Activated T-cell treated with anti-CD3 and anti-CD28 coated beads, Interleukin-2, amount 50 U/mL, for 4 hours (primary cell): ENCODE results near the gene OCRL. TPM values are rescaled to one million over a fixed set of nuclear protein-coding genes. Genes with fewer than 3 reads are reported as not detected.
"Not testable (repeated sequence)": the region's sequence is repeated elsewhere in the genome, so short reads cannot be mapped to it uniquely, and the experiment has no call there.

Source experiments
- ATAC-seq, 2 donors: fragments of 200-7000 bp; cut with Tn5 transposase; one replicate each; pipeline ENCODE4 v1.10.0; 2021
- DNase-seq: peaks from one replicate; pipeline ENCODE4 v3.0.0-alpha.2; 2020
- H3K27me3 Mint-ChIP-seq: one replicate; pipeline ENCODE4 v1.8.0; 2021; ENCODE audit warnings: low read depth, mixed read lengths
- H3K36me3 Mint-ChIP-seq: one replicate; pipeline ENCODE4 v1.8.0; 2022; ENCODE audit warnings: mixed read lengths; ENCODE audit not compliant: insufficient read depth
- H3K4me1 Mint-ChIP-seq: one replicate; pipeline ENCODE4 v1.8.0; 2021; ENCODE audit warnings: low read depth, mixed read lengths
- H3K4me3 Mint-ChIP-seq: one replicate; pipeline ENCODE4 v1.8.0; 2021; ENCODE audit warnings: mild to moderate bottlenecking, moderate library complexity, mixed read lengths
- H3K9me3 Mint-ChIP-seq: one replicate; pipeline ENCODE4 v1.8.0; 2021; ENCODE audit warnings: mixed read lengths
- total RNA-seq, 3 donors: library from RNA; stranded (reverse); gene quantifications; one replicate each; pipeline ENCODE4 v1.2.1, GENCODE V29; 2021

OCRL gene
- total RNA-seq, 3 donors from 2014 or later = 2.8 to 3.0 (median 3.0) TPM

GRCh38 chrX:129524250-129524850 lies 15.7 kb upstream of the OCRL start:
- peak overlapping the region; percentile 76 for H3K4me3 Mint-ChIP-seq
- no peak for ATAC-seq

GRCh38 chrX:129525162-129525561 lies 14.9 kb upstream of the OCRL start:
- no peaks in the 10 kb centered on the region for H3K36me3 Mint-ChIP-seq
- ATAC-seq (no peak), DNase-seq (no peak)
- no peaks in the 10 kb centered on the region for H3K9me3 Mint-ChIP-seq
- no peak overlapping the region for H3K4me3 Mint-ChIP-seq
- H3K27me3 Mint-ChIP-seq = no peaks in the 10 kb centered on the region
- peaks cover 8% of the 10 kb centered on the region for H3K4me1 Mint-ChIP-seq

More at GRCh38 chrX:129524250-129524850, 15.7 kb upstream of the OCRL start:
- no peaks in the 10 kb centered on the region for H3K9me3 Mint-ChIP-seq
- H3K36me3 Mint-ChIP-seq = no peaks in the 10 kb centered on the region
- DNase-seq = no peak
- H3K27me3 Mint-ChIP-seq = peaks cover 1% of the 10 kb centered on the region
- peaks cover 8% of the 10 kb centered on the region for H3K4me1 Mint-ChIP-seq

- Mint-ChIP-seq H3K4me1 (peaks cover 8% of the 10 kb centered on the region), H3K27me3 (no peaks in the 10 kb centered on the region), H3K9me3 (no peaks in the 10 kb centered on the region), H3K4me3 (no peak overlapping the region), H3K36me3 (no peaks in the 10 kb centered on the region)
- DNase-seq = no peak
- ATAC-seq = no peak
Observed at GRCh38 chrX:129525896-129526295, 14.2 kb upstream of the OCRL start.

GRCh38 chrX:129529685-129530281 lies 10.3 kb upstream of the OCRL start:
- ATAC-seq (no peak), DNase-seq (no peak)
- Mint-ChIP-seq H3K36me3 (no peaks in the 10 kb centered on the region), H3K4me3 (no peak overlapping the region), H3K27me3 (no peaks in the 10 kb centered on the region), H3K4me1 (no peaks in the 10 kb centered on the region), H3K9me3 (no peaks in the 10 kb centered on the region)

- ATAC-seq (no peak), DNase-seq (no peak)
- Mint-ChIP-seq H3K36me3 (no peaks in the 10 kb centered on the region), H3K4me3 (no peak overlapping the region), H3K27me3 (no peaks in the 10 kb centered on the region), H3K4me1 (no peaks in the 10 kb centered on the region), H3K9me3 (no peaks in the 10 kb centered on the region)
Observed at GRCh38 chrX:129530410-129530809, 9.6 kb upstream of the OCRL start.

GRCh38 chrX:129531132-129531531 lies 8.9 kb upstream of the OCRL start:
- no peaks in the 10 kb centered on the region for H3K4me1 Mint-ChIP-seq
- DNase-seq = no peak
- H3K36me3 Mint-ChIP-seq = no peaks in the 10 kb centered on the region
- no peak for ATAC-seq
- H3K9me3 Mint-ChIP-seq = no peaks in the 10 kb centered on the region
- no peak overlapping the region for H3K4me3 Mint-ChIP-seq
- no peaks in the 10 kb centered on the region for H3K27me3 Mint-ChIP-seq

- DNase-seq (no peak), ATAC-seq (no peak)
- H3K36me3 Mint-ChIP-seq = no peaks in the 10 kb centered on the region
- H3K9me3 Mint-ChIP-seq = no peaks in the 10 kb centered on the region
- peaks cover 3% of the 10 kb centered on the region for H3K27me3 Mint-ChIP-seq
- peaks cover 3% of the 10 kb centered on the region for H3K4me1 Mint-ChIP-seq
- H3K4me3 Mint-ChIP-seq = no peak overlapping the region
Observed at GRCh38 chrX:129534816-129535578, 5.1 kb upstream of the OCRL start.

- no peaks in the 10 kb centered on the region for H3K9me3 Mint-ChIP-seq
- H3K36me3 Mint-ChIP-seq = no peaks in the 10 kb centered on the region
- peaks cover 3% of the 10 kb centered on the region for H3K27me3 Mint-ChIP-seq
- H3K4me1 Mint-ChIP-seq = peaks cover 6% of the 10 kb centered on the region
- no peak for DNase-seq
- ATAC-seq = peak in 1 of 2 donors; percentile 20
- peak overlapping the region; percentile 63 for H3K4me3 Mint-ChIP-seq
Observed at GRCh38 chrX:129540722-129541184, 694 bp downstream of the OCRL start.

- peaks cover 4% of the 10 kb centered on the region for H3K36me3 Mint-ChIP-seq
- no peak for DNase-seq
- no peak for ATAC-seq
- H3K27me3 Mint-ChIP-seq = no peaks in the 10 kb centered on the region
- H3K9me3 Mint-ChIP-seq = no peaks in the 10 kb centered on the region
- H3K4me3 Mint-ChIP-seq = no peak overlapping the region
- H3K4me1 Mint-ChIP-seq = peaks cover 2% of the 10 kb centered on the region
Observed at GRCh38 chrX:129544780-129545179, 4.7 kb downstream of the OCRL start.

GRCh38 chrX:129545408-129545807 lies 5.3 kb downstream of the OCRL start:
- H3K4me1 Mint-ChIP-seq = peaks cover 2% of the 10 kb centered on the region
- H3K4me3 Mint-ChIP-seq = no peak overlapping the region
- no peak for ATAC-seq
- no peak for DNase-seq
- peaks cover 4% of the 10 kb centered on the region for H3K36me3 Mint-ChIP-seq
- H3K27me3 Mint-ChIP-seq = no peaks in the 10 kb centered on the region
- no peaks in the 10 kb centered on the region for H3K9me3 Mint-ChIP-seq

GRCh38 chrX:129549124-129549523 lies 9.1 kb downstream of the OCRL start:
- ATAC-seq = no peak
- DNase-seq = no peak
- peaks cover 2% of the 10 kb centered on the region for H3K4me1 Mint-ChIP-seq
- H3K27me3 Mint-ChIP-seq = no peaks in the 10 kb centered on the region
- peaks cover 6% of the 10 kb centered on the region for H3K36me3 Mint-ChIP-seq
- H3K4me3 Mint-ChIP-seq = no peak overlapping the region
- H3K9me3 Mint-ChIP-seq = no peaks in the 10 kb centered on the region

- no peak overlapping the region for H3K4me3 Mint-ChIP-seq
Observed at GRCh38 chrX:129553619-129554288, 13.7 kb downstream of the OCRL start.

GRCh38 chrX:129554816-129555215 lies 14.8 kb downstream of the OCRL start:
- not testable (repeated sequence) for ATAC-seq, H3K4me3 Mint-ChIP-seq, DNase-seq, H3K36me3 Mint-ChIP-seq, H3K4me1 Mint-ChIP-seq, H3K9me3 Mint-ChIP-seq, H3K27me3 Mint-ChIP-seq

More at GRCh38 chrX:129553619-129554288, 13.7 kb downstream of the OCRL start:
- ATAC-seq = no peak
- Mint-ChIP-seq H3K9me3 (no peaks in the 10 kb centered on the region), H3K27me3 (no peaks in the 10 kb centered on the region), H3K4me1 (no peaks in the 10 kb centered on the region), H3K36me3 (peaks cover 6% of the 10 kb centered on the region)
- no peak for DNase-seq

- DNase-seq (no peak), ATAC-seq (no peak)
- H3K4me3 Mint-ChIP-seq = no peak overlapping the region
- H3K27me3 Mint-ChIP-seq = no peaks in the 10 kb centered on the region
- no peaks in the 10 kb centered on the region for H3K9me3 Mint-ChIP-seq
- H3K36me3 Mint-ChIP-seq = peaks cover 6% of the 10 kb centered on the region
- H3K4me1 Mint-ChIP-seq = no peaks in the 10 kb centered on the region
Observed at GRCh38 chrX:129556806-129557315, 16.8 kb downstream of the OCRL start.
